ENCODE measurements around the gene SH3GLB1.

Gene SH3GLB1

DNA sequence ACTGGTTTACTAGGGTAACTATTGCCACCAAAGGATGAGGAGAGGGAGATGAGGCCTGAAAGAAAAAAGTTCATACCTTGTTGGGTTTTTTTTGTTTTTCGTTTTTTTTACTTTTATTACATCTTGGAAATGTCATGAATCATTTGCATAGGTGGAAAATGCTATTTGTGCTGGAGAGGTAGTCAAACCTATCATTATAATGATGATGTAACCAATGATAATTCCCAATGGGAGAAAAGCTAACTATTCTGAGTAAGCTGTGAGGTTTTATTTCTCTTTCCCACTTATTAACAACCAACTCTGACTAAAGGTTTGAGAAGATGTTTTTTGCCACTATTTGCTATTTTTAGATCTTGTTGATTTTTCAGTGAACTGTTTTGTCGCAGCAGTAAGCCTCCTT, 29.0 kb downstream of the SH3GLB1 start:
- DNase-seq (ENCODE audit: low read depth, low spot score): no peak

DNA sequence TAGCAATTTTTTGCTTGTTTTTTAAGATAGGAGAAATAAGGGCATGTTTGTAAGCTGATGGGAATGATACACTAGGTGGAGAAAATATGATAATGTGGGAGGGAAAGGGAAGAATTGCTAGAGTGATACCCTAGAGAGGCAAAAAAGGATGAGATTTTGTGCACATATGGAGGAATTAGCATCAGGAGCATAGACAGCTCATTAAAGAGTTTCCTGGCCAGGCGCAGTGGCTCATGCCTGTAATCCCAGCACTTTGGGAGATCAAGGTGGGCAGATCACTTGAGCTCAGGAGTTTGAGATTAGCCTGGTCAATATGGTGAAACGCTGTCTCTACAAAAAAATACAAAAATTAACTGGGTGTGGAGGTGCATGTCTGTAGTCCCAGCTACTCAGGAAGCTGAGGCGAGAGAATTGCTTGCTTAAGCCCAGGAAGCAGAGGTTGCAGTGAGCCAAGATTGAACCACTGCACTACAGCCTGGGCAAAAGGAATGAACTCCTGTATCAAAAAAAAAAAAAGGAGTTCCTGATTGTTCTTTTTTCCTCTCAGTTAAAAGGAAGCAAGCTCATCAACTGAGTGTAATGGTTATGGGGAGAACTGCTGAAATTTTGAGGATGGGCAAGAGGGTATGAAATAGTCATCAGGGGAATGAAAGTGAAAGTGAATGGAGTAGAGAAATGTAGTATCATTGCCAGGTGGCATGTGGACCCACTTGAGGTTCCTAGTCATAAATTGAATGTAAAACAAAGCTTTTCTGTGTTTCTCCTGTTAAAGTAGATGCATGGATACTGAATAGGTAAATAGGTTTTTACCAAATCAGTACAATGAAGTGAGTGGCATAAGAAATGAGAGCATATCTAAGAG, 35.5 kb downstream of the SH3GLB1 start:
- no peak for DNase-seq (ENCODE audit: low read depth, low spot score)

DNA sequence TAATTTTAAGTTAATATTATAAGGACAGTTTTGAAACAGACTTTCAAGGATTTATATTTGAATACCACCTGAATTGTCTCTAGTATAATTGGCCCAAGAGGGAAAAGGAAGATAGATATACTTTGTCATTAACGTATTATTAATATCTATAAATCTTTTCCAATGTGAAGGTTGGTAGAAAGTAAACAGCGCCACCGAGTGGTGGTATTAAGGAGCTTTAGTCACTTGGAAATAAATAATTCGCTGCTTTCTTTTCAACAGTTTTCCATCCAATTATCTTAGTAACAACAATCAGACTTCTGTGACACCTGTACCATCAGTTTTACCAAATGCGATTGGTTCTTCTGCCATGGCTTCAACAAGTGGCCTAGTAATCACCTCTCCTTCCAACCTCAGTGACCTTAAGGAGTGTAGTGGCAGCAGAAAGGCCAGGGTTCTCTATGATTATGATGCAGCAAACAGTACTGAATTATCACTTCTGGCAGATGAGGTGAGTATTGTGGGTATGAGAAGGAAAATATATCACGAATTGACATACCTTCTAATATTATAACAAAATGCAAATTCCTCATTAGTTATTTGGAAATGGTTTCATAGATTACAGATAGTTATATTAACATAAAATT, 37.7 kb downstream of the SH3GLB1 start:
- no peak for DNase-seq (ENCODE audit: low read depth, low spot score)

DNA sequence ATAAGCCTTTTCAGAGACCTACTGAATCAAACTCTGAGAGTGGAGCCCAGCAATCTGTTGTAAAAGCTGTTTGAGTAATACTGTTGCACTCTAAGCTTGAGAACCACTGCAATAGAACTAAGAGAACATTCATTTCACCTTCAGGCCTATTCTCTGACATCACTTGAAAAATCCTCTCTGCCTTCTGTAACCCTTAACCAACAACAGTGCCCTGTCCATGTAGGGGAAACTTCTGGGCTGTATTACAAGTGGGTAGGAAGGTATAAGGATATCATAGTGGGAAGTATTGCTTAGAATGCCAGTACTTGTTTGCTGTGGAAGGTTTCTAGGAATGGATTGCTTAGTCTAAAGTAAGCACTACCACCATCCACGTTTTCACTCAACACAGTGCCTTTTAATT, 42.9 kb downstream of the SH3GLB1 start:
- DNase-seq (ENCODE audit: low read depth, low spot score): no peak

DNA sequence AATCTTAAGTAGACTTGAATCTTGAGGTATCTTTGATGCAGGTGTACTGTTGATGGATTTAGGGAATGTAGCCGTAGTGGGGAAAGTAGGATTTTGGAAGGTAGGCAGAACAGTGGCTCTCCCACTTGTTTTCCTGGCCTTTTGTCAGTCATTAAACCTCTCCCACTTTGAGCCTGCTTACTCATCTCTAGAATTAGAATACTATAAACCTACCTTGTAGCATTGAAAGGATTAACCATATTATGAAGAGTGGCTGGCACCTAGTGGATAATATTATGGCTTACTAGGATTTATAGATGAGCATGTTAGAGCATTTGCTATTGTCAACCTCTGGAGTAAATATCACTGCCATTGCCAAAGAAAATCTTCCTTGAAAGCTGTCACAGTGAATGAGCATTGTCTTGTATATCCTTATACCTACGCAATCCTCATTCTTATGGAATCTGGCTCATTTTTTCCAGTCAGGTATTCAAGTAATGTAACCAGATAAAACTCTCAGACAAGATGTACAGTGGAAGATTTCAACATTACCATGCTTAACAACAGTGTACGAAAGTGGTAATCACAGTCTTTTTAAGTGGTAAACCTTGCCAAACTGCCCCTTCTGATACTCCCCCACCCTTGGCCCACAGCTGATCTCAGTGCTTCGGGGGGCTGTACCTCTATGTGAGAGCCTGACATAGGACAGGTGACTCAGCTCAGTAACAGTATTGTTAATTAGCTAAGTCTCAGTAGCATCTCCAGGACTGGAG, 44.4 kb downstream of the SH3GLB1 start:
- DNase-seq (ENCODE audit: low read depth, low spot score): no peak

DNA sequence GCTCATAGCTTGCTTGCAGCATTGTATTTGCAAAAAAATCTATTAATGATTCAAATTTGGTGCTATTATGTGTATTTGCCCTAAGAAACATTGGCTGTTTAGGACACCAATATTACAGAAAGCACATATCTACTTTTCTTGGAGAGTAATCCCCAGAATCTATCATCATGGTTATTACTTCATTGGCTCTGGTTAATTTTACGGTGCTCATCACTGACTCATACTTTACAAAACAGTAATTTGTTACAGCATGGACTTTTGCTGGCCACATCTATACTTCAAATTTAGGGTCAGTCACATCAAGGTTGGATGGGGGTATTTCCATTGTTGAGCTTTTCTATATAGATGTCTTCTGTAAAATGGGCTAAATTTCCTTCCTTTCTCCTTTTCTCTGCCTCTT, 45.7 kb downstream of the SH3GLB1 start:
- DNase-seq (ENCODE audit: low read depth, low spot score): no peak

DNA sequence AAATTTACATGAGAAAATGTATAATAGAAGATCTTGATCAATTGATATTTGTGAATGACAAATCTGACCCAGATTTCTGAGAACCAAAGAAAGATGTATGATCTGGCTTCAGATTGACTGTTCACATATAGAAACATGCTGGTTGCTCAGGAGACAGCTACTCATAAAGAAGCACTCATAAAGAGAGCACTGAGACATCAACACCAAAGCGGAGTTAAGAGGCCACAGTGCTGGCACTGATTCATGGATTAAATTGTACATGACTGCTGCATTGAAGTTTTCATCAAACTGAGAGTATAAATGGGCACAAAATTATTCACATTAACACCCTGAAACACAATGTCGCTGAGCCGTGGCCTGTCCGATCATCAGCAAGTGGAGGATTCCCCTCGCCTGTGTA, 46.2 kb downstream of the SH3GLB1 start:
- no peak for DNase-seq (ENCODE audit: low read depth, low spot score)

DNA sequence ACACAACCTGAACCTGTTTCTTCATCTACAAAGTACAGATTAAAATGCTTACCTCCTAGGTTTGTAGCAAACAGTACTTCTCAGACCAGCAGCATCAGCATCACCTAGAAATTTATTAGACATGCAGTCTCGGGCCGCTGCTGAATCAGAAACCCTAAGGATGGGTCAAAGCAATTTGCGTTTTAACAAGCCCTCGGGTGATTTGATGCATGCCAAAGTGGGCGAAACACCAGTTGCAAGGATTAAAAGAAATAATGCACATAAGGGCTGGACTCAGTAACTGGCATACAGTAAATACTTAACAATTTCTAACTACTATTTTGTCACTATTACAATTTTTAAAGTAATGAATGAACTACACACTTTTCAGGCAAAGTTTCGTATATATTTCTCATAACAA, 47.5 kb downstream of the SH3GLB1 start:
- no peak for DNase-seq (ENCODE audit: low read depth, low spot score)

DNA sequence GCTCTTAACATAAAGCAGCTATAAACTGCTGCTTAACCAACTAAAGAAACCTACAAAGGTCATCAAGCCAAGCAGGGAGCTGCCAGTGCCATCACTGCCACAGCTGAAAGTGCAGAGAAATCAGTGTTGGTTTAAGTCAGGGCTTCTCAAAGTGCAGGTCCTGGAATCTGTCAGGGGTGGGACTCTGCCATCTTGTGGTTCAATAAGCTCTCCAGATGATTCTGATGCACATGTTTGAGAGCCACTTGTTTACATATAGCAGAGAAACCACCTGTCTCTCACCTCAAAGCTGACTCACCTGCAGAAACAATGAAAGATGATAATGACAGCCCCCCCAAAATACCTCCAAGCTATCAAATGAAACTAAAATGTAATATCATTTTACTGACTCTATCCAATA, 49.3 kb downstream of the SH3GLB1 start:
- no peak for DNase-seq (ENCODE audit: low read depth, low spot score)

DNA sequence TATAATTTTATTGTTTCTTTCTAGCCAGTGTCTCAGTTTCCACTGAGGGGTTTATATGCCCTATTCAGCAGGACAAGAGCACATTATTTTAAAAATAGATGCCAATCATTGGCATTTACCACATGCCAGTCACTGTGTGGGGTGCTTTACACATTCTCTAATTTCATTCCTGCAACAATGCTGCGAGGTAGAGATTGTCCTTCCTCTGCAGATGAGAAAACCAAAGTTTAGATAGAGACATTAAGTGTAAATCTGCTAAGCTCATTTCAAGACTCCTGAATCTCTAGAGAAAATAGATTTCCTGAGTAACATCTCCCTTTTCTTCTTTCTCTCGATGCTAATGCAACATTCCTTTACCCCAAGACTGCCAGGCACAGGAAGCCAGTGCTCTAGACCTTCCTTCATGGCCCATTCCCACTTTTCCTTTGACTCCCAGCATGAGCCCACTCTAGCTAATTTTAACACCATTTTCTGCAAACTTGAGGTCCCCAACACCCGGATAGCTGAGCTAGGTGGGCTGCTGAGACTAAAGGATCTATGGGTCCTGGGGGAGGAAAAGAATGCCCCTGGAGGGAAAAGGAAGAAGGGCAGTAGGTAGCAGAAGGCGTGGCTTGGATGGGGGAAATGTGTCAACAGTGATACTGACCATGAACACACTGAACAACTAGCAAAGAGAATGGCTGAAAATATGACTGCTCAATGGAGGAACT, 50.0 kb downstream of the SH3GLB1 start:
- no peak for DNase-seq (ENCODE audit: low read depth, low spot score)

DNA sequence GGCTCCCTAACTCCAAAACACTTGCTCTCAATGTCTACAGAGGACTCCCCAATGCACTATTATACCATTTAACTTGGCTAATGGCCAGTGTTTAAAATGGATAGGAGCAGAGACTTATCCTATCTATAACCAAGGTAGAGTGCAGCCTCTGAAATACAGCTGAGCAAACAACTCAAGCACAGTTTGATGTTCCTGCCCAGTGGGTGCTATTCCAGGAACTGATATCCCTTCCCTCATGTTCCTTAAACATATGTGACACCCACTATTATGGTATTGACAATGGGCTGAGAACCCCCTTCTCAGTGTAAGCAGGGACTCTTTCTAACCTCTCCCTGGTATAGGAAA, 51.7 kb downstream of the SH3GLB1 start:
- no peak for DNase-seq (ENCODE audit: low read depth, low spot score)

DNA sequence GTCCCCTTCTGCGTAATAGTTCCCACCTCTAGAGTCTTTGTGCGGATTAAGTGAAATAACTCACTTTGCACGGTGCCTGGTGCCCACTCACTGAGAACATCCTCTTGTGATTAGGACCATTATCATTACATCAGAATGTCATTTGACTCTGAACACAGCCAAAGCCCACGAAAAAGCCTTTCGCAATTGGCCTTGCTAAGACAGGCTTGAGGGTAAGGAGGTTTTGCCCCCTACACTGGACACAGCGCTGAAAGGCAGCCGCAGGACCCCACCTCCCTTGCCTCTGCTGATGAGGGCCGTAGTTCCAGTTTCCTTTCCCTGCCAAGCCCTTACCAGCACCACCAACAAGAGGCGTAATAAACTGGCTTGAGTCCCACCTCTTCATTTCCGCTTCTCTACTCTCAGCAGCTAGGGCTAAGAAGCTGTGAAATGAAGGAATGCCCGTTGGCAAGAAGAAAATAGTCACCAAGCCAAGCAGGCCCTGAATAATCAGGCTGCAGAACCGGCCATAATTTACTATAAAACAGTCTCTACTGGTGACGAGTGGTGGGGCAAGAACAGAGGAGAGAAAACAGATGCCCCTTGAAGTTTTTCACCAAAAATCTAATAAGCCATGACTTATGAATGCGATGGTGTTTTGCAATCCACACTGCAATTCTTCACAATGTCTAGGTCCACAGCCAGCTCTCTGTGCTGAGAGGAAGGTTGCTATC, 53.1 kb downstream of the SH3GLB1 start:
- DNase-seq (ENCODE audit: low read depth, low spot score): no peak

DNA sequence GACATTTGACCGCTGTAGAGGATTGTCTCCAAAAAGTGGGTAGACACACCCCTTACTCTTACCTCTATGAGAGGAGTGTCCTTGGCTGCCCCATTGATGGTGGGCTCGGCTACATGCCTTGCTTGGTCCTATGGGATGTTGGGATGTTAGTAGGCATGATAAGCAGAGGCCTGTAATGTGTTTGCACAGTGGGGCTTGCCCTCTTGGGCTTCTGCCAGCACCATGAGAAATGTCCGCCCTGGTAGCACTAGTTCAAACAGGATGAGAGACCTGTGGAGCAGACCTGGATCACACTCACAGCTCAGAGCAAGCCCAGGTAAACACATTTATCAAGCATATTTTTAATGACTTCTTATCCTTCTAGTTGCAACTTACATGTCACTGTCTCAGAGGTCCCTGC, 54.2 kb downstream of the SH3GLB1 start:
- no peak for DNase-seq (ENCODE audit: low read depth, low spot score)

DNA sequence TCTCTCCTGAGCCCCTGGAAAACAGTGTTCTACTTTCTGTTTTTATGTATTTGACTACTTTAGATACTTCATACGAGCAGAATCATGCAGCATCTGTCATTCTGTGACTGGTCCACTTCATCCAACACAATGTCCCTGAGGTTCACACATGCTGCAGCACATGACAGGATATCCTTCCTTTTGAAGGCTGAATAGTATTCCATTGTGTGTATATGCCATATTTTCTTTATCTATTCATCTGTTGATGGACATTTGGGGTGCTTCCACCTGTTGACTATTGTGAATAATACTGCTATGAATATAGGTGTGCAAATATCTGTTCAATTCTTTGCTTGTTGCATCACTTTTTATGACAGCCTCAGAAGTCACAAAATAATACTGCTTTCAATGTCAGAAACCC, 55.8 kb downstream of the SH3GLB1 start:
- no peak for DNase-seq (ENCODE audit: low read depth, low spot score)

DNA sequence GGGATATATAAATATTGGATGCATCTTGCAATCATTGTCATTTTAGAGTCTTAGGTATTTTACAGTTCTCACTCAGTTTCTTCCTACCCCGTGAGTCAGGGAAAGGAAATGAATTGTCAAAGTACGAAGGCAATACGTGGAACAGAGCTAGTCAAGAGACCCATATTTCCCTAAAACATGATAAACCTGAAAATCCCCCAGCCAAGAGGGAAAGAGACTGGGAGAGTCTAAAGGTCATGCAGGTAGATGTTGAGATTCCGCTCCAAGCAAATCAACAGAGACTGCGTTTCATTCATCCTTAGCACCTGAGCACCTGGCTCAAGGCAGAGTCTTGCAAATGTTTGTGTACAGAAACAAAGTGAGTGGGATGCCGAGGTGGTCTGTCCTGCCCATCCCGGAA, 58.0 kb downstream of the SH3GLB1 start:
- no peak for DNase-seq (ENCODE audit: low read depth, low spot score)

DNA sequence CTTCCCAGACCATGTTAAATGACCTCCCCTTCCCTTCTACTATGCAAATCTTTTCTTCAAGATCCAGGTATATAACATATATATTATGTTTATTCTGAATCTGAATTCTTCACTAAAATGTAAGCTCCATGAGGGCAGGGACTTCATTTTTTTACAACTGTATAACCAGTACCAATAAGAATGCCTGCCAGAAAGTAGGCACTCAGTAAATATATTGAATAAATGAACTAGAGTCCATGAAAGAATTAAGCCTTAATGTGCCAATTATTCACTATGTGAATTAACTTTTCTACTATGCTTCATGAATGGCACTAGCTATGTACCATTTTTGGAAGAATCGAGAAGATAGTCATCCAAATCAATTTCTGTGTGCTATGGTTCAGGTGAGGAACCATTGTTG, 60.1 kb downstream of the SH3GLB1 start:
- no peak for DNase-seq (ENCODE audit: low read depth, low spot score)

DNA sequence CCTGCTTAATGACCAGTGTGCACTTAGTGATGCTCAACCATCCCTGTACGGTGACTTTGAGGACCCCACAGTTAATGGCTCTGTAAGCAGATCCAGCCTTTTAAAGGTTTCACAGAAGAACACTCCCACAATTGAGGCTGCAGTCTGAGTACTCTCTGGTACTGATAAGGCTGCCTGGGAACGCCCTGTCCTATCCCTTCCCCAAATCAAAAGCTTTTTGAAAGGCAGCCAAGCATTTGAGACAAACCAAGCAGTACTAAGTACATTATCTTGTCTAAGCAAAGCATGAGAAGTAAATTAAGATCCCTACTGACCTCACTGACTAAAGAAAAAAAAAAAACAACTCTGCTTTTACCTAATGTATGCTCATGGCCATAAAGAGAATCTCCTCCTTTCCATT, 60.7 kb downstream of the SH3GLB1 start:
- no peak for DNase-seq (ENCODE audit: low read depth, low spot score)

DNA sequence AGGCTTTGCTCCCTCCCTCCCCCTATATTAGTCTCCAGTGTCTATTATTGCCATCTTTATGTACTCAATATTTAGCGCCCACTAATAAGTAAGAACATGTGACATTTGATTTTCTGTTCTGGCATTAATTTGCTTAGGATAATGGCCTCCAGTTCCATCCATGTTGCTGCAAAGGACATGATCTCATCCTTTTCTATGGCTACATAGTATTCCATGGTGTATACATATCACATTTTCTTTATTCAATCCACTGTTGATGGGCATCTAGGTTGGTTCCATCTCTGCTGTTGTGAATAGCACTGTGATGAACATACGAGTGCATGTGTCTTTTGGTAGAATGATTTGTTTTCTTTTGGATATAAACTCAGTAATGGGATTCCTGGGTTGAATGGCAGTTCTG, 61.3 kb downstream of the SH3GLB1 start:
- no peak for DNase-seq (ENCODE audit: low read depth, low spot score)

DNA sequence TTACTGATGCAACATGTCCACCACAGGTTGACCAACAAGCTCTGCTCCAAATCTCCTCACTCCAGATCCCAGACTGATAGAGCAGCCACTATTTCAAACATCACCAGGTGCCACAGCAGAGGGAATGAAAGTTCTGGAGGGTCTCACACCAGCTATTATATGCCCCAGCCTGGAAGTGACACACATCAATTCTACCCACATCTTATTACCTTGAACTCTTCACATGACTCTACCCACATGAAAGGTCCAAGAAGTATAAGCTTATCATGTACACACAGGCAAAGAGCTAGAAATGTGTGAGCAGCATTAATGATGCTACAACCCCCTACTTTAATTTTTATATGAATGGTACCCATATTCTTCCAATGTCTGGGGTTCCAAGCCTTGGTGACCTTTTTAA, 64.2 kb downstream of the SH3GLB1 start:
- no peak for DNase-seq (ENCODE audit: low read depth, low spot score)

DNA sequence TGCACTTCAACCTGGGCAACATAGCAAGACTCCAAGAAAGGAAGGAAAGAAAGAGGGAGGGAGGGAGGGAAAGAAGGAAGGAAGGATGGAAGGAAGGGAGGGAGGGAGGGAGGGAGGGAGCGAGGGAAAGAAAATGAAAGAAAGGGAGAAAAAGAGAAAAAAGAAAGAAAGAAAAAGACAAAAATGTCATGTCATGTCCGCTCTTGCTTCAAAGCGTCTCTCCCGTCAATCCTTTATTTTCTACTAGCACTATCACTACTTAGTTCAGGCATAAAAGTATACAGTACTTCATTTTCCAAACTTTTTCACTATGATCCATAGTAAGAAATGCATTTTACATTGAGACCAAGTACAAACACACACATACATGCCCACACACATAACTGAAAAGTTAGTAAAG, 64.7 kb downstream of the SH3GLB1 start:
- DNase-seq (ENCODE audit: low read depth, low spot score): no peak

Measured in brain pericyte (primary cell).